Endothelial cell of umbilical vein (primary cell): ENCODE results near the gene CYP26C1. TPM values are rescaled to one million over a fixed set of nuclear protein-coding genes. Genes with fewer than 3 reads are reported as not detected.
A peak's percentile ranks its signal among the peaks of the same experiment; 100 is the strongest.

Experiments used
- BruUV-seq: library from RNA; stranded (reverse); fragments of 400-500 nt; replicated peaks from 2 replicates; lab custom pipeline; 2021; lab: Mats Ljungman, UMichigan
- CTCF ChIA-PET: fragments of 300-600, 350-600 bp; sonication (Branson Sonifier 250); formaldehyde crosslinking; loops from one replicate; lab custom pipeline; 2021; ENCODE audit warnings: antibody characterized with exemption, inconsistent platforms; lab: Charles Lee
- POLR2A ChIA-PET: fragments of 300-600, 350-600 bp; sonication (Branson Sonifier 250); formaldehyde crosslinking; loops from one replicate; lab custom pipeline; 2021; ENCODE audit warnings: antibody characterized with exemption, inconsistent platforms; lab: Charles Lee
- DNase-seq: peaks from one replicate; pipeline ENCODE4 v3.0.0-alpha.2; 2011; ENCODE audit warnings: low read depth, low spot score
- FAIRE-seq: peaks from 2 replicates; lab custom pipeline; 2011; peaks lifted over from hg19 to GRCh38; lab: Jason Lieb, UNC
- H2AFZ ChIP-seq: 2 replicates; pipeline ENCODE4 v1.6.0; 2012; ENCODE audit warnings: low read depth, low read length, control low read depth, inconsistent platforms
- H3K27ac ChIP-seq: 2 replicates; pipeline ENCODE4 v1.5.1; 2011; ENCODE audit warnings: low read depth, mild to moderate bottlenecking, control low read depth, low read length, moderate library complexity; ENCODE audit not compliant: insufficient read depth
- H3K27me3 ChIP-seq, 2 experiments: 2 replicates each; pipeline versions ENCODE4 v1.6.0 to v1.6.1; 2011; ENCODE audit warnings: low read length in 2 of 2, mixed read lengths in 1 of 2; ENCODE audit not compliant: control insufficient read depth in 2 of 2, insufficient read depth in 2 of 2
- H3K36me3 ChIP-seq, 2 experiments: 2 replicates in 1 of 2; 3 replicates in 1 of 2; pipeline ENCODE4 v1.5.1; 2011; ENCODE audit warnings: low read length in 2 of 2, mild to moderate bottlenecking in 1 of 2, moderate library complexity in 1 of 2; ENCODE audit not compliant: control insufficient read depth in 2 of 2, insufficient read depth in 2 of 2; ENCODE audit errors: extremely low read depth in 1 of 2
- H3K4me1 ChIP-seq: 3 replicates; pipeline ENCODE4 v1.5.1; 2011; ENCODE audit warnings: mild to moderate bottlenecking, low read length; ENCODE audit not compliant: control insufficient read depth, insufficient read depth; ENCODE audit errors: extremely low read depth
- H3K4me2 ChIP-seq: 2 replicates; pipeline ENCODE4 v1.6.1; 2011; ENCODE audit warnings: low read length, control low read depth, mixed read lengths; ENCODE audit not compliant: insufficient read depth
- H3K4me3 ChIP-seq, 3 experiments: fragments of 200-600 bp in 1 of 3; sonication (generic), shearing (Covaris generic) in 1 of 3; replicated peaks in 1 of 3; 2 replicates each; pipeline ENCODE4 v1.5.1; 2011 to 2016; ENCODE audit warnings: control low read depth in 3 of 3, low read length in 3 of 3, mild to moderate bottlenecking in 2 of 3, inconsistent platforms in 1 of 3, low read depth in 1 of 3, moderate library complexity in 1 of 3; ENCODE audit not compliant: insufficient read depth in 1 of 3
- H3K79me2 ChIP-seq: 2 replicates; pipeline ENCODE4 v1.6.0; 2012; ENCODE audit warnings: low read length, inconsistent platforms; ENCODE audit not compliant: control insufficient read depth, insufficient read depth
- H3K9ac ChIP-seq: replicated peaks from 2 replicates; pipeline ENCODE3; 2011; ENCODE audit warnings: low read length, control low read depth; ENCODE audit not compliant: insufficient read depth; ENCODE audit errors: extremely low read depth
- H3K9me1 ChIP-seq: replicated peaks from 3 replicates; pipeline ENCODE4 v1.6.0; 2011; ENCODE audit warnings: mild to moderate bottlenecking, low read length; ENCODE audit not compliant: control insufficient read depth, insufficient read depth; ENCODE audit errors: extremely low read depth
- H3K9me3 ChIP-seq: replicated peaks from 2 replicates; pipeline ENCODE4 v1.5.1; 2012; ENCODE audit warnings: low read length, inconsistent platforms; ENCODE audit not compliant: control insufficient read depth, insufficient read depth
- H4K20me1 ChIP-seq: replicated peaks from 2 replicates; pipeline ENCODE3; 2011; ENCODE audit warnings: mild to moderate bottlenecking, low read length; ENCODE audit not compliant: control insufficient read depth, insufficient read depth; ENCODE audit errors: extremely low read depth
- CTCF ChIP-seq, 2 donors: IDR thresholded peaks; 1 replicate in 1 of 2; 2 replicates in 1 of 2; pipeline ENCODE4 v1.5.1; 2011; ENCODE audit warnings: low read length in 2 of 2, mild to moderate bottlenecking in 2 of 2, moderate library complexity in 2 of 2, control low read depth in 1 of 2, inconsistent platforms in 1 of 2, low read depth in 1 of 2; ENCODE audit not compliant: insufficient read depth in 1 of 2; ENCODE audit errors: extremely low read depth in 1 of 2
- EZH2 ChIP-seq: IDR thresholded peaks from 2 replicates; pipeline ENCODE4 v1.6.1; 2012; ENCODE audit warnings: borderline replicate concordance, low read depth, mild to moderate bottlenecking, moderate library complexity, low read length, inconsistent platforms; ENCODE audit not compliant: severe bottlenecking
- POLR2A ChIP-seq: IDR thresholded peaks from 2 replicates; pipeline ENCODE4 v1.6.1; 2012; ENCODE audit warnings: low read depth, mild to moderate bottlenecking, control low read depth, low read length
- POLR2AphosphoS5 ChIP-seq: IDR thresholded peaks from 2 replicates; pipeline ENCODE4 v1.6.1; 2012; ENCODE audit warnings: low read depth, mild to moderate bottlenecking, control low read depth, low read length, moderate library complexity; ENCODE audit not compliant: insufficient read depth
- dilution Hi-C: fragments of 300-500 bp; cut with MboI; formaldehyde crosslinking; loops from one replicate; pipeline ENCODE4 v1.15.0; 2019; ENCODE audit warnings: low sequenced_read_pairs; ENCODE audit not compliant: extremely low pct_ligation_motif_present
- intact Hi-C: fragments of 100-400 bp; cut with micrococcal nuclease; formaldehyde crosslinking; loops from one replicate; pipeline ENCODE4 v1.10.0; 2022
- polyA plus RNA-seq, 4 experiments: library from polyadenylated mRNA; depleted of rRNA in 3 of 4; stranded (reverse) in 3 of 4; unstranded in 1 of 4; fragments of >200 nt; gene quantifications; 2 replicates each; pipeline versions ENCODE4 v1.2.1 to v1.2.3, GENCODE V29; 2011 to 2012; ENCODE audit warnings: missing spikeins in 1 of 4
- total RNA-seq: library from RNA; stranded (reverse); gene quantifications from 2 replicates; pipeline ENCODE4 v1.2.3, GENCODE V29; 2021

The CYP26C1 gene
- total and polyA plus RNA-seq, 2 donors (not counting 3 experiments of a cell fraction or from before 2014, with no cell fraction given): 0.12 to 3.0 TPM

GRCh38 chr10:93062514-93063143, 2.0 kb downstream of the CYP26C1 start:
- H4K20me1 ChIP-seq: no peaks in the 10 kb centered on the region

More at GRCh38 chr10:93062514-93063143, 2.0 kb downstream of the CYP26C1 start:
- BruUV-seq: no TSS peak
- H3K4me1 ChIP-seq: peaks cover 4% of the 10 kb centered on the region
- no peaks in the 10 kb centered on the region for H3K9me1 ChIP-seq
- H3K9ac ChIP-seq: no peak overlapping the region
- no peak for DNase-seq
- intact Hi-C loops: loop anchor here (10.0 kb wide), 1 partner anchor 218 kb away; the partner anchor contains the start of gene EXOC6
- POLR2A ChIA-PET: no interaction called here
- dilution Hi-C loops: no loop called here
- H3K36me3 ChIP-seq: peaks cover 5 to 45% of the 10 kb centered on the region in 2 experiments
- TF ChIP-seq POLR2AphosphoS5 (peak; percentile 17), POLR2A (no peak), CTCF (IDR thresholded peaks at IDR 0.05; ENCODE audit: extremely low read depth in 1 of 2, insufficient read depth in 1 of 2, low read depth in 1 of 2, low read length in 2 of 2) (peak; percentile 56 to 67), EZH2 (peak; percentile 40)
- no peak overlapping the region for H2AFZ ChIP-seq
- peak overlapping the region; percentile 3 for H3K4me2 ChIP-seq
- peak; percentile 50 for FAIRE-seq
- no peaks in the 10 kb centered on the region for H3K27me3 ChIP-seq
- no peak overlapping the region for H3K27ac ChIP-seq
- H3K79me2 ChIP-seq: no peaks in the 10 kb centered on the region
- no peaks in the 10 kb centered on the region for H3K9me3 ChIP-seq
- H3K4me3 ChIP-seq: no peak overlapping the region
- CTCF ChIA-PET: no interaction called here
